Upper lobe of left lung (tissue), 6 donors: Measurements from ENCODE around the gene MEF2A. TPM values are rescaled to one million over a fixed set of nuclear protein-coding genes. Genes with fewer than 3 reads are reported as not detected.

Source experiments
- ATAC-seq, 2 donors: fragments of 200-7000 bp; cut with Tn5 transposase; one replicate each; pipeline ENCODE4 v1.9.1; 2022; ENCODE audit warnings: mild to moderate bottlenecking in 2 of 2, moderate library complexity in 2 of 2; ENCODE audit not compliant: low FRiP score in 2 of 2
- DNase-seq, 2 donors: peaks; one replicate each; pipeline ENCODE4 v3.0.0-alpha.2; 2019 to 2020
- H3K27ac ChIP-seq, 4 donors: fragments of 200-600 bp; sonication (generic); one replicate each; pipeline ENCODE4 v1.5.1; 2016 to 2019
- H3K27me3 ChIP-seq, 4 donors: fragments of 200-600 bp; sonication (generic); one replicate each; pipeline ENCODE4 v1.5.1; 2017 to 2019
- H3K36me3 ChIP-seq, 4 donors: fragments of 200-600 bp; sonication (generic); one replicate each; pipeline ENCODE4 v1.5.1; 2016 to 2019
- H3K4me1 ChIP-seq, 4 donors: fragments of 200-600 bp; sonication (generic); one replicate each; pipeline ENCODE4 v1.5.1; 2018 to 2019
- H3K4me3 ChIP-seq, 4 donors: fragments of 200-600 bp; sonication (generic); one replicate each; pipeline ENCODE4 v1.5.1; 2017 to 2019; ENCODE audit warnings: mild to moderate bottlenecking in 2 of 4, moderate library complexity in 1 of 4
- H3K9me3 ChIP-seq, 4 donors: fragments of 200-600 bp; sonication (generic); one replicate each; pipeline ENCODE4 v1.5.1; 2018 to 2019
- EP300 ChIP-seq, 4 donors: sonication (generic); formaldehyde crosslinking; IDR thresholded peaks; one replicate each; pipeline ENCODE4 v1.5.1; 2017; ENCODE audit warnings: antibody characterized with exemption in 4 of 4, control low read depth in 2 of 4
- POLR2A ChIP-seq, 4 donors: fragments of 450-650 bp; IDR thresholded peaks; one replicate each; pipeline ENCODE4 v1.5.1; 2016 to 2017; ENCODE audit warnings: antibody characterized with exemption in 4 of 4, mild to moderate bottlenecking in 2 of 4
- POLR2AphosphoS5 ChIP-seq, 2 donors: sonication (generic); formaldehyde crosslinking; IDR thresholded peaks; one replicate each; pipeline ENCODE4 v1.5.1; 2017; ENCODE audit warnings: antibody characterized with exemption in 2 of 2
- WGBS, 2 donors: methylation state at CpG; one replicate each; pipeline ENCODE4 v1.1.5; 2017 to 2018; 5-methylcytosine and 5-hydroxymethylcytosine counted together
- total RNA-seq, 6 donors: library from RNA; depleted of rRNA in 4 of 6; stranded (reverse); fragments of >200 nt in 4 of 6; gene quantifications; one replicate each; pipeline versions ENCODE4 v1.1.0 to v1.2.1, GENCODE V29; 2016 to 2021
- TF ChIP-seq, protein P1 (sequence below), 6 experiments: fragments of 450-650 bp in 4 of 6; fragments of 200-600 bp in 2 of 6; sonication (generic) in 2 of 6; IDR thresholded peaks; one replicate each; pipeline ENCODE4 v1.5.1; 2016 to 2019; ENCODE audit warnings: antibody characterized with exemption in 6 of 6
- donor health status: DM: no; HTN: no; CAD: no; lungs with moderate emphysema.
- donor health status: DM: no; HTN: yes; CAD: no; lungs with severe emphysema.

The MEF2A gene
- total RNA-seq, 6 donors from 2014 or later = 54.9 to 89.1 (median 75.2) TPM

DNA sequence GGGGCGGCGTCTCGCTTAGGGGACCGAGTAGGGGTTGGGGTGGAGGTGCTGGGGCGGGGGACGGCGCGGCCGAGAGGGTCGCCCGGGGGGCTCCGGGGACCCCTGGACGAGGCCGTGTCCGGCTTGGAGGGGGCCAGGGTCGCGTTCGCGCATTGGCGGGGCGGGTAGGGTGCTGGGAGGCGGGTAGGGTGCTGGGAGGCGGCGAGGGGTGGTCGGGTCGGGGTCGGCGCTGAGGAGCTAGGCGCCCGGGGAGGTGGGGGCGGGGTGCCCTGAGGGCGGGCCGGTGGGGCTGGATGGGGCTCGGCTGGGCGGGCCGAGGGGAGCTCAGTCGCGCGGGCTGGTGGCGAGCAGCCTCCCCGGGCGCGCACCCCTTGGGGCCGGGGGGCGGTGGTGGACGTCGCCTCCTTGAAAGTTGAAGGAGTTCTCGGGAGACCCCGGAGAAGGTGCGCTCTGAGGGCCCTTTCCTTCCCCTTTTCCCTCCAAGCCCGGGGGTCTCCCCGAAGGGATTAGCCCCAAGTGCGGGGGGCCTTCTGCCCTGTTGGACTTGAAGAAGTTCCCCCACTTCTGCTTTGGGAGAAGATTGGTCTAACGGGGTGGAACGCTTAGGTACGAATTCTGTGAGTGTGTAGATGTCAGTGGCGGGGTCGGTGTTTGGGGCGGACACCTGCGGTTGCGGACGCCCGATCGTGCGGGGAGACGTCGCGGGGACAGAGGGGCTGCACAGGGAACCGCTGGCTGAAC lies 543 bp downstream of the MEF2A start:
- peak; percentile 44 to 83 for DNase-seq
- WGBS, 2 donors = 0% methylated on average over 2 to 21 of the region's 69 CpGs
- peaks cover 19 to 39% (median 34%) of the 10 kb centered on the region in 4 donors for H3K4me1 ChIP-seq

DNA sequence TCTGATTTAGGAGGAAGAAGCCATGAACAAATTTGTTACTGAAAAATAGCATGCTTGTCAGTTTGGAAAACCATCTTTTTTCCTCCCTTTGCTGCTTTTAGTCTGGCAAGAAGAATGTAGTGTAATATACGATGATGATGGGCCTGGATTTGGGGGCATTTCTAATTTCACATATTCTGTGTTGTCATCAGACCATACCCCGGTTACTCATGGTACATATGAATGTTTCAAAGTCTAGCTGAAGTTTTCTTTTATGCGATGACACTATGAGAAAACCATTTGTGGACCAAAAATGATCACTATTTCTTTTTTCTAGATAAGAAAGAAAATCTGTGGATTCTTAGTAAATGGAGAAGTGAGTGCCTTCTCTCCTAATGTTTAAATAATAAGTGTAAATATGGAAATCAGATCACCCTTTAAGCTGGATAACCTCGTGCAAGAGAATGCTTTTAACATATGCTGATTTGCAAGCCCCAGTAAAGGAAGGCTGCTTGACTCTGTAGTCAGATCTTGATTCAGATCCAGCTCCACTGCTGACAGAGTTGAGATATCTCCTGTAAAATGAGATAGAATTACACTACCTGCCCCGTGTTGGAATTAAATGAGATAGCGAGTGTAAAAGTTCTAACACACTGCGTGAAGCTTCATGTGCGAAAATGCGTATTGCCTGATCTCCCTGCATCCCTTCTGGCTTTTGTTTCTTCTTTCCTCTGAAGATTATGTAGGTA lies 3.0 kb downstream of the MEF2A start:
- Histone ChIP-seq H3K9me3 (no peaks in the 10 kb centered on the region), H3K36me3 (no peaks in the 10 kb centered on the region), H3K4me1 (peaks cover 26 to 47% (median 33%) of the 10 kb centered on the region in 4 donors), H3K27ac (peak overlapping the region; percentile 95 to 100 (median 99)), H3K27me3 (no peaks in the 10 kb centered on the region), H3K4me3 (peak overlapping the region in 2 of 4 donors; percentile 5 to 63)
- ATAC-seq = no peak
- DNase-seq = no peak
- 64 to 77% methylated on average over 9 of the region's 9 CpGs for WGBS, 2 donors
- no peak for TF ChIP-seq POLR2A (IDR thresholded peaks at IDR 0.05)
- no peak for TF ChIP-seq EP300 (IDR thresholded peaks at IDR 0.05)
- TF ChIP-seq, protein P1, sequence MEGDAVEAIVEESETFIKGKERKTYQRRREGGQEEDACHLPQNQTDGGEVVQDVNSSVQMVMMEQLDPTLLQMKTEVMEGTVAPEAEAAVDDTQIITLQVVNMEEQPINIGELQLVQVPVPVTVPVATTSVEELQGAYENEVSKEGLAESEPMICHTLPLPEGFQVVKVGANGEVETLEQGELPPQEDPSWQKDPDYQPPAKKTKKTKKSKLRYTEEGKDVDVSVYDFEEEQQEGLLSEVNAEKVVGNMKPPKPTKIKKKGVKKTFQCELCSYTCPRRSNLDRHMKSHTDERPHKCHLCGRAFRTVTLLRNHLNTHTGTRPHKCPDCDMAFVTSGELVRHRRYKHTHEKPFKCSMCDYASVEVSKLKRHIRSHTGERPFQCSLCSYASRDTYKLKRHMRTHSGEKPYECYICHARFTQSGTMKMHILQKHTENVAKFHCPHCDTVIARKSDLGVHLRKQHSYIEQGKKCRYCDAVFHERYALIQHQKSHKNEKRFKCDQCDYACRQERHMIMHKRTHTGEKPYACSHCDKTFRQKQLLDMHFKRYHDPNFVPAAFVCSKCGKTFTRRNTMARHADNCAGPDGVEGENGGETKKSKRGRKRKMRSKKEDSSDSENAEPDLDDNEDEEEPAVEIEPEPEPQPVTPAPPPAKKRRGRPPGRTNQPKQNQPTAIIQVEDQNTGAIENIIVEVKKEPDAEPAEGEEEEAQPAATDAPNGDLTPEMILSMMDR (IDR thresholded peaks at IDR 0.05) = no peak
- TF ChIP-seq POLR2AphosphoS5 (IDR thresholded peaks at IDR 0.05) = no peak

More for the DNA sequence above, 543 bp downstream of the MEF2A start:
- Histone ChIP-seq H3K9me3 (no peaks in the 10 kb centered on the region), H3K27me3 (no peaks in the 10 kb centered on the region), H3K36me3 (no peaks in the 10 kb centered on the region), H3K4me3 (peak overlapping the region; percentile 63 to 87 (median 76)), H3K27ac (peak overlapping the region; percentile 95 to 100 (median 99))
- no peak for TF ChIP-seq EP300 (IDR thresholded peaks at IDR 0.05)
- peak in 1 of 4 donors; percentile 17 for TF ChIP-seq POLR2A (IDR thresholded peaks at IDR 0.05)
- peak in 1 of 2 donors; percentile 16 for TF ChIP-seq POLR2AphosphoS5 (IDR thresholded peaks at IDR 0.05)
- TF ChIP-seq, protein P1 (IDR thresholded peaks at IDR 0.05) = no peak
- peak in 1 of 2 donors; percentile 42 for ATAC-seq

DNA sequence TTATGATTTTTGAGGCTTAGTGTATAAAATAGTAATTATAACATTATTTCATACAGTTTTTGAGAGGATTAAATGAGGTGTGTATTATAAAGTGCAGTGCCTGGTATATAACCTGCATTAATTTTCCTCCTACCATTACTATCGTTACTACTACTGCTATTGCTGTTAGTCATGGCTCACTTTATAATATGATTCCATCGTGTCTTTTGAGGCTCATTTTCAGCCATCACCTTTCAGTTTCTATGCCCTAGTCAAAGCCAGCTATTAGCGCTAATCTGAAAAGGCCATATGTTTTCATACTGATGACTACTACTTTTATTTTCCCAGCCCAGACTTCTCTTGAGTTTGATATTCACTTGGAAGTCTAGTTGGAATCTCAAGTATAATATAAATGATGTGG lies 5.5 kb downstream of the MEF2A start:
- ATAC-seq (no peak), DNase-seq (no peak)
- TF ChIP-seq, protein P1 (IDR thresholded peaks at IDR 0.05) = no peak
- no peak for TF ChIP-seq EP300 (IDR thresholded peaks at IDR 0.05)
- TF ChIP-seq POLR2AphosphoS5 (IDR thresholded peaks at IDR 0.05) = no peak
- TF ChIP-seq POLR2A (IDR thresholded peaks at IDR 0.05) = no peak
- H3K9me3 ChIP-seq = no peaks in the 10 kb centered on the region
- peaks cover 16 to 35% (median 25%) of the 10 kb centered on the region in 4 donors for H3K4me1 ChIP-seq
- H3K4me3 ChIP-seq = no peak overlapping the region
- no peak overlapping the region for H3K27ac ChIP-seq
- 78 to 87% methylated on average over 3 of the region's 3 CpGs for WGBS, 2 donors
- no peaks in the 10 kb centered on the region for H3K27me3 ChIP-seq
- H3K36me3 ChIP-seq = no peaks in the 10 kb centered on the region

DNA sequence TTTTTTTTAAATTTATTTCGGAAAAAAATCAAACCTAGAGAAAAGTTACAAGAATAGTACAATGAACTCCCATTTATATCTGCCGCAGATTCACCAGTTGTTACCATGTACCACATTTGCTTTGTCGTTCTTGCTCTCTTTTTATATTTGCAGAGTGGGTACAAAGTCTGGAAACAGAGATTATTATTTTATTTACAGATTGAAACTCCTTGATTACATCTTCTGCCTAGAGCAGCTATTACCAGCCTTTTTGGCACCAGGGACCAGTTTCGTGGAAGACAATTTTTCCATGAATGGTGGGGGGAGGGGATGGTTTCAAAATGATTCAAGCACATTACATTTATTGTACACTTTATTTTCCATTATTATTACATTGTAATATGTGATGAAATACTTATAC lies 8.3 kb downstream of the MEF2A start:
- Histone ChIP-seq H3K36me3 (no peaks in the 10 kb centered on the region), H3K27me3 (no peaks in the 10 kb centered on the region), H3K9me3 (no peaks in the 10 kb centered on the region), H3K4me1 (peaks cover 9 to 30% (median 19%) of the 10 kb centered on the region in 4 donors), H3K27ac (no peak overlapping the region), H3K4me3 (no peak overlapping the region)
- WGBS, 2 donors = 77% methylated on average over 4 of the region's 4 CpGs
- DNase-seq (no peak), ATAC-seq (no peak)
- TF ChIP-seq POLR2A (IDR thresholded peaks at IDR 0.05) (no peak), POLR2AphosphoS5 (IDR thresholded peaks at IDR 0.05) (no peak), EP300 (IDR thresholded peaks at IDR 0.05) (no peak)
- TF ChIP-seq, protein P1 (IDR thresholded peaks at IDR 0.05) = no peak
